Neutrophil (primary cell): ENCODE results near the gene PALM2AKAP2.

Experiments
- H3K27ac ChIP-seq: fragments of 200-600 bp; sonication (generic); 2 replicates; pipeline ENCODE4 v1.5.1; 2016; ENCODE audit warnings: mild to moderate bottlenecking, moderate library complexity
- H3K27me3 ChIP-seq: fragments of 200-600 bp; sonication (generic); 2 replicates; pipeline ENCODE4 v1.6.0; 2016; ENCODE audit warnings: mild to moderate bottlenecking
- H3K36me3 ChIP-seq: fragments of 200-600 bp; sonication (generic); 2 replicates; pipeline ENCODE4 v1.5.1; 2017
- H3K4me1 ChIP-seq, 2 experiments: fragments of 200-600 bp in 1 of 2; sonication (generic) in 1 of 2; 1 replicate in 1 of 2; 2 replicates in 1 of 2; pipeline versions ENCODE4 v1.5.1 to v1.6.1; 2013 to 2016; ENCODE audit warnings: low read depth in 1 of 2, low read length in 1 of 2, mild to moderate bottlenecking in 1 of 2, moderate library complexity in 1 of 2; ENCODE audit not compliant: control insufficient read depth in 1 of 2, insufficient read depth in 1 of 2
- H3K4me3 ChIP-seq, 2 experiments: fragments of 200-600 bp in 1 of 2; sonication (generic) in 1 of 2; 1 replicate in 1 of 2; 2 replicates in 1 of 2; pipeline ENCODE4 v1.5.1; 2013 to 2016; ENCODE audit warnings: low read depth in 1 of 2, low read length in 1 of 2, mild to moderate bottlenecking in 1 of 2, moderate library complexity in 1 of 2
- H3K9me3 ChIP-seq: fragments of 200-600 bp; sonication (generic); 2 replicates; pipeline ENCODE4 v1.5.1; 2016
- TF ChIP-seq, protein P1 (sequence below): fragments of 200-600 bp; sonication (generic); IDR thresholded peaks from 2 replicates; pipeline ENCODE4 v1.5.1; 2016; ENCODE audit warnings: antibody characterized with exemption

The PALM2AKAP2 gene

DNA sequence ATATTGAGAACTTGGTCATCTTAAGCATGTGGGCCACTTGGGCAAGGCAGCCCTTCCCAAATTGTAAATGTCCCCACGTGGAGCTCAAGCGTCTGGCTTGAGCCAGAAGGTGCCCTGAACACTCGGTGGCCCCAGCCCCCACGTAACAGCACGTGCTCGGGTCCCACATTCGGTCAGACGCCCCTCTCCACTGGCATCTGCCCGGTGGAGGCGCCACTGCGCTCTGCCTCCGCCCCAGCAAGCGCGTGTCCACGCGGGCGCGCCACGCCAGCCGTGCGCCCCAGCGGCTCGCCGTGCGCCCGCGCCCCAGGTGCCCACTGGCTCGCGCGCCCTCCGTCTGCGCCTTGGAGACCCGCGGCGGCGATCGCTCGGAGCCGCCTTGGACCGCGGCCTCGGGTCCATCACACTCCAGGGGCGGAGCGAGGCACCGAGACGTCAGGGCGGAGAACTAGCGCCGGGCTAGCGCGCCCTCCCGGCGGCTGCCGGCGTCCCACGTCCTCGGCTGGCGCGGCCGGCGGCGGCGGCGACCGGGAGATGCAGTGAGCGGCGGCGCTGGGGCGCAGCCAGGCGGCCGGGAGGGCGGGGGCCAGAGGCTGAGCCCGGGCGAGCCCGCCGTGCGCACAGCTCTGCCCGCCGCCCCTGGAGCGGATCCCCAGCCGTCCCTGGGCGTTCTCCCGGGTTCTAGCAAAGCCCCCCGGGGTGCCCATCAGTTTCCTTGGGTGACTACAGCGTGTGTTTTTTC lies at the start of gene PALM2AKAP2:
Gene PALM2AKAP2 (plus strand): TSS at position 488 of the 742 bp plus-strand sequence. CDS start 291 bp downstream, outside the sequence.
- no peaks in the 10 kb centered on the region for H3K9me3 ChIP-seq
- H3K4me1 ChIP-seq, result no peaks in the 10 kb centered on the region
- H3K4me3 ChIP-seq, result no peak within 1 kb of the TSS
- TF ChIP-seq, protein P1, sequence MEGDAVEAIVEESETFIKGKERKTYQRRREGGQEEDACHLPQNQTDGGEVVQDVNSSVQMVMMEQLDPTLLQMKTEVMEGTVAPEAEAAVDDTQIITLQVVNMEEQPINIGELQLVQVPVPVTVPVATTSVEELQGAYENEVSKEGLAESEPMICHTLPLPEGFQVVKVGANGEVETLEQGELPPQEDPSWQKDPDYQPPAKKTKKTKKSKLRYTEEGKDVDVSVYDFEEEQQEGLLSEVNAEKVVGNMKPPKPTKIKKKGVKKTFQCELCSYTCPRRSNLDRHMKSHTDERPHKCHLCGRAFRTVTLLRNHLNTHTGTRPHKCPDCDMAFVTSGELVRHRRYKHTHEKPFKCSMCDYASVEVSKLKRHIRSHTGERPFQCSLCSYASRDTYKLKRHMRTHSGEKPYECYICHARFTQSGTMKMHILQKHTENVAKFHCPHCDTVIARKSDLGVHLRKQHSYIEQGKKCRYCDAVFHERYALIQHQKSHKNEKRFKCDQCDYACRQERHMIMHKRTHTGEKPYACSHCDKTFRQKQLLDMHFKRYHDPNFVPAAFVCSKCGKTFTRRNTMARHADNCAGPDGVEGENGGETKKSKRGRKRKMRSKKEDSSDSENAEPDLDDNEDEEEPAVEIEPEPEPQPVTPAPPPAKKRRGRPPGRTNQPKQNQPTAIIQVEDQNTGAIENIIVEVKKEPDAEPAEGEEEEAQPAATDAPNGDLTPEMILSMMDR, result no peak
- H3K27me3 ChIP-seq, result peaks cover 67% of the 10 kb centered on the region
- no peaks in the 10 kb centered on the region for H3K36me3 ChIP-seq
- H3K27ac ChIP-seq, result no peak within 1 kb of the TSS

GRCh38 chr9:109730228-109730627 lies 49.8 kb upstream of the PALM2AKAP2 start:
- Histone ChIP-seq H3K4me1 (no peaks in the 10 kb centered on the region), H3K27me3 (peaks cover 14% of the 10 kb centered on the region), H3K27ac (no peak overlapping the region), H3K4me3 (no peak overlapping the region), H3K36me3 (no peaks in the 10 kb centered on the region), H3K9me3 (no peaks in the 10 kb centered on the region)
- TF ChIP-seq, protein P1, result no peak

GRCh38 chr9:109733690-109734089 lies 46.3 kb upstream of the PALM2AKAP2 start:
- no peak overlapping the region for H3K4me3 ChIP-seq
- H3K27me3 ChIP-seq, result peaks cover 14% of the 10 kb centered on the region
- TF ChIP-seq, protein P1, result no peak
- no peaks in the 10 kb centered on the region for H3K9me3 ChIP-seq
- no peaks in the 10 kb centered on the region for H3K4me1 ChIP-seq
- H3K36me3 ChIP-seq, result no peaks in the 10 kb centered on the region
- H3K27ac ChIP-seq, result no peak overlapping the region

DNA sequence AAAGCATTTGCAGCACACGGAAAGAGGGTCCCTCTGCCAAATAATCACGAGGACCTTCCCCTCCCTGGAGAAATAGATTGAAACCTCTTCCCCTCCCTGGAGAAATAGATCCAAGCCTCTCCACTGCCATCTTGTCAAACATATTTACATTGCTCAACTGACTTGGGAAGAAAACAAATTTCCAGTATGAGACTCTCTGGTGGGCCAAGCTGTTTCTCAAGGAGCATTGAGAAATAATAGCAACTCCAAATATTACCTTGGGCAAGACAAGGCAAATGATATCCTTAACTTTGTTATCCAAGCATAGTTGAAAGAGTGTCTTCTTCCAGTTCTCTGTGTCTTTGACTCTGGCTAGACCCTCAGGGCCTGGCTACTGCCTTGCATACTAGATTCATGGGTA lies 45.2 kb upstream of the PALM2AKAP2 start:
- H3K27me3 ChIP-seq, result peaks cover 14% of the 10 kb centered on the region
- H3K4me3 ChIP-seq, result no peak overlapping the region

GRCh38 chr9:109735801-109736200 lies 44.2 kb upstream of the PALM2AKAP2 start:
- peaks cover 5% of the 10 kb centered on the region for H3K27me3 ChIP-seq
- H3K27ac ChIP-seq, result no peak overlapping the region
- H3K9me3 ChIP-seq, result no peaks in the 10 kb centered on the region
- H3K4me1 ChIP-seq, result no peaks in the 10 kb centered on the region
- no peak overlapping the region for H3K4me3 ChIP-seq
- no peaks in the 10 kb centered on the region for H3K36me3 ChIP-seq
- TF ChIP-seq, protein P1, result no peak

More for the DNA sequence above, 45.2 kb upstream of the PALM2AKAP2 start:
- Histone ChIP-seq H3K27ac (no peak overlapping the region), H3K9me3 (no peaks in the 10 kb centered on the region), H3K36me3 (no peaks in the 10 kb centered on the region), H3K4me1 (no peaks in the 10 kb centered on the region)
- TF ChIP-seq, protein P1, result no peak
